Measurements from ENCODE around the gene MKI67.

- no peak for TF ChIP-seq CTCF (IDR thresholded peaks at IDR 0.05; ENCODE audit: low read depth, low read length, poor library complexity, severe bottlenecking)
- TF ChIP-seq EZH2phosphoT487 (IDR thresholded peaks at IDR 0.05; ENCODE audit: borderline replicate concordance, low read length): no peak
Measured at GRCh38 chr10:128064108-128064969, 61.9 kb downstream of the MKI67 start.

Data from DOHH2 (cell line).